ENCODE data around the gene FAM240A. TPM values are rescaled to one million over a fixed set of nuclear protein-coding genes. Genes with fewer than 3 reads are reported as not detected.

The FAM240A gene
- total and polyA plus RNA-seq, 2 donors (not counting 1 experiment from before 2014, with no cell fraction given): not detected

DNA sequence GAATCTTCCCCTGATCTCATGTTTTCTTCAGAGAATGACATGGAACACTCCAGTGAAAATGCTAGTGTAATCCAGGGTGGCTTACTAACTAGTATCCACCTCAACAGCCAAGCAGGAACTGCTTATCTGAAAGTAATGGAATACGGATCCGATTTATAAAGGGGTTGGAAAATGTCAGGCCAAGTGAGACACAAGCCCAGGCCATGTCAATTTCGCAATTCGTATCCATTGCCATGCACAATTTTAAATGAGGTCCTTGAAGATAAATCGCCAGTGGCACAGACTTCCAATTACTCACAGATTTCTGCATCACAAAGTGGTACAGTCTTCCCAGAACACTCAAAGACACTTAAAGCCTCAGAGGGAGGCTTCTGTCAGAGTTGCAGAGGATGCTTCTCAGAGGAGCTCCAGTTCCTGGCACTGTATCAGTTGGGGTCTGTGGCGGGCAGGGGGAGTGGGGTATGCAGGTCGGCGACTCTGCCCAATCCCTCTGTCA, 16.5 kb upstream of the FAM240A start:
- H3K4me3 ChIP-seq (replicated peaks in 1 of 4; ENCODE audit: control extremely low read depth in 1 of 4, insufficient read depth in 1 of 4, low read depth in 3 of 4, low read length in 4 of 4): no peak overlapping the region
- no peaks in the 10 kb centered on the region for H3K4me1 ChIP-seq (ENCODE audit: control insufficient read depth, extremely low read depth, insufficient read depth, low read length)
- H3K36me3 ChIP-seq (ENCODE audit: control insufficient read depth, insufficient read depth, low read length): no peaks in the 10 kb centered on the region
- no peak for DNase-seq (ENCODE audit: low read depth in 2 of 2)
- no peaks in the 10 kb centered on the region for H3K79me2 ChIP-seq (ENCODE audit: control insufficient read depth, insufficient read depth, low read length)
- peaks cover 4% of the 10 kb centered on the region for H3K27me3 ChIP-seq (ENCODE audit: control insufficient read depth, insufficient read depth, low read length)
- TF ChIP-seq EZH2 (IDR thresholded peaks at IDR 0.05; ENCODE audit: low read length, missing control alignments): no peak
- TF ChIP-seq, protein P1, sequence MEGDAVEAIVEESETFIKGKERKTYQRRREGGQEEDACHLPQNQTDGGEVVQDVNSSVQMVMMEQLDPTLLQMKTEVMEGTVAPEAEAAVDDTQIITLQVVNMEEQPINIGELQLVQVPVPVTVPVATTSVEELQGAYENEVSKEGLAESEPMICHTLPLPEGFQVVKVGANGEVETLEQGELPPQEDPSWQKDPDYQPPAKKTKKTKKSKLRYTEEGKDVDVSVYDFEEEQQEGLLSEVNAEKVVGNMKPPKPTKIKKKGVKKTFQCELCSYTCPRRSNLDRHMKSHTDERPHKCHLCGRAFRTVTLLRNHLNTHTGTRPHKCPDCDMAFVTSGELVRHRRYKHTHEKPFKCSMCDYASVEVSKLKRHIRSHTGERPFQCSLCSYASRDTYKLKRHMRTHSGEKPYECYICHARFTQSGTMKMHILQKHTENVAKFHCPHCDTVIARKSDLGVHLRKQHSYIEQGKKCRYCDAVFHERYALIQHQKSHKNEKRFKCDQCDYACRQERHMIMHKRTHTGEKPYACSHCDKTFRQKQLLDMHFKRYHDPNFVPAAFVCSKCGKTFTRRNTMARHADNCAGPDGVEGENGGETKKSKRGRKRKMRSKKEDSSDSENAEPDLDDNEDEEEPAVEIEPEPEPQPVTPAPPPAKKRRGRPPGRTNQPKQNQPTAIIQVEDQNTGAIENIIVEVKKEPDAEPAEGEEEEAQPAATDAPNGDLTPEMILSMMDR (conservative IDR thresholded peaks at IDR 0.05 in 1 of 2, IDR thresholded peaks at IDR 0.05 in 1 of 2; ENCODE audit: low read depth in 1 of 2, low read length in 2 of 2): no peak
- H3K4me2 ChIP-seq (ENCODE audit: extremely low read depth, insufficient read depth, low read length): no peak overlapping the region
- H4K20me1 ChIP-seq (ENCODE audit: control insufficient read depth, extremely low read depth, insufficient read depth, low read length): no peaks in the 10 kb centered on the region
- no peak overlapping the region for H2AFZ ChIP-seq (ENCODE audit: low read length)
- no peaks in the 10 kb centered on the region for H3K9me3 ChIP-seq (ENCODE audit: control insufficient read depth, insufficient read depth, low read depth, low read length)
- no peak overlapping the region for H3K9ac ChIP-seq (ENCODE audit: insufficient read depth, low read length)
- no peak overlapping the region for H3K27ac ChIP-seq (ENCODE audit: insufficient read depth, low read length)

DNA sequence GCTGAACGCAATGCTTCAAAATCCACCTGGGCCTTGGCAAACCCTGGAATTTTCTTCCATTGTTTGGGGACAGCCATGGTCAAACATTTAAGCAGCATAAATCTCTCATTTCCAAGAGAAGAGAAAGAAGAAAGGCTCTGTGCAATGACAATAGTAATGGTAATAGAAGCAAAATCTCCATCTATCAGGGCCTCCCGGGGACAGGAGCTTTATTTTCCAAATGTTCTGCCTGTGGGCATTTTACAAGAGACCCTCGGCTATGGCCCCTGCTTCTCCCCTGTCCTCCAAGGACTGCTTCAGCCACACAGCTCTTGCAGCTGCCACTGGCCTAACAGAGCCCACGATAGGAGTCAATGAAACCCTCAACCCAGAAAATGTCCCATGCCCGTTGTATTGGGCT, 12.7 kb upstream of the FAM240A start:
- DNase-seq (ENCODE audit: low read depth in 2 of 2): no peak
- no peaks in the 10 kb centered on the region for H3K79me2 ChIP-seq (ENCODE audit: control insufficient read depth, insufficient read depth, low read length)
- no peaks in the 10 kb centered on the region for H4K20me1 ChIP-seq (ENCODE audit: control insufficient read depth, extremely low read depth, insufficient read depth, low read length)
- H3K9ac ChIP-seq (ENCODE audit: insufficient read depth, low read length): no peak overlapping the region
- H3K4me2 ChIP-seq (ENCODE audit: extremely low read depth, insufficient read depth, low read length): no peak overlapping the region
- no peak for TF ChIP-seq EZH2 (IDR thresholded peaks at IDR 0.05; ENCODE audit: low read length, missing control alignments)
- TF ChIP-seq, protein P1 (conservative IDR thresholded peaks at IDR 0.05 in 1 of 2, IDR thresholded peaks at IDR 0.05 in 1 of 2; ENCODE audit: low read depth in 1 of 2, low read length in 2 of 2): no peak
- no peak overlapping the region for H2AFZ ChIP-seq (ENCODE audit: low read length)
- no peak overlapping the region for H3K4me3 ChIP-seq (replicated peaks in 1 of 4; ENCODE audit: control extremely low read depth in 1 of 4, insufficient read depth in 1 of 4, low read depth in 3 of 4, low read length in 4 of 4)
- H3K27ac ChIP-seq (ENCODE audit: insufficient read depth, low read length): no peak overlapping the region
- no peaks in the 10 kb centered on the region for H3K9me3 ChIP-seq (ENCODE audit: control insufficient read depth, insufficient read depth, low read depth, low read length)
- no peaks in the 10 kb centered on the region for H3K36me3 ChIP-seq (ENCODE audit: control insufficient read depth, insufficient read depth, low read length)
- H3K27me3 ChIP-seq (ENCODE audit: control insufficient read depth, insufficient read depth, low read length): peaks cover 3% of the 10 kb centered on the region
- H3K4me1 ChIP-seq (ENCODE audit: control insufficient read depth, extremely low read depth, insufficient read depth, low read length): no peaks in the 10 kb centered on the region

DNA sequence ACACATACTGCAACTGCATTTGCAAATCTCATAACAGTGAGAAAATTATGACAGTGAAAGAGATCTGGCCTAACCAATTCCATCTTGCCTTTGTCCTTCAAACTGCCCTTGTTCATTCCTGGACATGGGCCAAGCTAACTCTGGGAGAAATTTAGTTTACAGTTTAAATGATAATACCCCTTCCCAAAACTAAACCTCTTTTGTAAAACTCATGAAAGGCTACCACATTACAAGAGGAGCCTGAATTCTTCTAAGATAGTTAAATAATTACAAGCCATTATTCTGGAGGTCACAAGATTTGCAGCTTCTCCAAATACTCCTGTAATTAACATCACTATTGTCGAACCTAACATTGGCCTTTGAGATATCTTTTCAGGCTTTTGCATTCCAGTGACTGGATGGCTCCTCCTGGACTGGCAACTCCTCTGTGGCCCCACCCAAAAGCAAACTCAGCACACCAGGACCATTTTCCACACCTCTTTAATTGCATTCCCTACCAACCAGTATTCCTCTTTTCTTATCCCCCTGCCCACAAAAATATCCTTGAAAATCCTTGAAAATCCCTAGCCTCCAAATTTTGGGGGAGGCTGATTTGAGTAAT, 8.8 kb upstream of the FAM240A start:
- H4K20me1 ChIP-seq (ENCODE audit: control insufficient read depth, extremely low read depth, insufficient read depth, low read length): no peaks in the 10 kb centered on the region
- no peaks in the 10 kb centered on the region for H3K36me3 ChIP-seq (ENCODE audit: control insufficient read depth, insufficient read depth, low read length)
- no peaks in the 10 kb centered on the region for H3K4me1 ChIP-seq (ENCODE audit: control insufficient read depth, extremely low read depth, insufficient read depth, low read length)
- no peak for TF ChIP-seq EZH2 (IDR thresholded peaks at IDR 0.05; ENCODE audit: low read length, missing control alignments)
- TF ChIP-seq, protein P1 (conservative IDR thresholded peaks at IDR 0.05 in 1 of 2, IDR thresholded peaks at IDR 0.05 in 1 of 2; ENCODE audit: low read depth in 1 of 2, low read length in 2 of 2): no peak
- H3K79me2 ChIP-seq (ENCODE audit: control insufficient read depth, insufficient read depth, low read length): no peaks in the 10 kb centered on the region
- H3K9me3 ChIP-seq (ENCODE audit: control insufficient read depth, insufficient read depth, low read depth, low read length): no peaks in the 10 kb centered on the region
- H3K27ac ChIP-seq (ENCODE audit: insufficient read depth, low read length): no peak overlapping the region
- no peak overlapping the region for H3K9ac ChIP-seq (ENCODE audit: insufficient read depth, low read length)
- H3K27me3 ChIP-seq (ENCODE audit: control insufficient read depth, insufficient read depth, low read length): no peaks in the 10 kb centered on the region
- H3K4me2 ChIP-seq (ENCODE audit: extremely low read depth, insufficient read depth, low read length): no peak overlapping the region
- no peak overlapping the region for H2AFZ ChIP-seq (ENCODE audit: low read length)
- no peak overlapping the region for H3K4me3 ChIP-seq (replicated peaks in 1 of 4; ENCODE audit: control extremely low read depth in 1 of 4, insufficient read depth in 1 of 4, low read depth in 3 of 4, low read length in 4 of 4)
- DNase-seq (ENCODE audit: low read depth in 2 of 2): no peak

Measured in fibroblast of lung (primary cell).